ENCODE results near the gene RDH8. TPM values are rescaled to one million over a fixed set of nuclear protein-coding genes. Genes with fewer than 3 reads are reported as not detected.

Gene RDH8
- total RNA-seq, 1 experiment from 2014 or later = not detected

DNA sequence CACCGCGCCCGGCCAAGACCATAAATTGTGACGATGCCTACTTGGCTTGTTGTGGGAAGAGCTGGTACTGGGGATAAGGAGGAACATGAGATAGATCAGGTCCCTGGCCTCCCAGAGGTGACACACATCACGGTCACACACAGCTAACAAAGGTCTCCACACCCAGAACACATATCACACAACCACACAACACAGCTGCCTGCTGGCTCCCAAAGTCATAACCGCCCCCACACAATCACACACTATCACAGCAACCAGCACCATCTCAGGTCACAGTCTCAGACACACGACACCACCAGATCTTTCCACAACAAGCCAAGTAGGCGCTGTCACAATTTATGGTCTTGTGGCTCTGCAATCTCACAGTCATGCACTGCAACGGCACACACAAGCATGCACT is 8.7 kb upstream of the RDH8 start:
- CTCF ChIA-PET = no interaction called here
- H3K9me3 ChIP-seq (ENCODE audit: control insufficient read depth, insufficient read depth, low read depth, low read length) = no peaks in the 10 kb centered on the region
- H3K36me3 ChIP-seq (ENCODE audit: control insufficient read depth, insufficient read depth, low read length) = no peaks in the 10 kb centered on the region
- DNase-seq (ENCODE audit: low read depth, low spot score) (no peak), ATAC-seq (no peak)
- POLR2A ChIA-PET = no interaction called here
- H3K27me3 ChIP-seq (ENCODE audit: control insufficient read depth, insufficient read depth, low read length) = peaks cover under 1% of the 10 kb centered on the region; the same call in 1 of the 2 replicates
- intact Hi-C loops (cut with micrococcal nuclease; ENCODE audit: unreplicated experiment) (no loop called here), in situ Hi-C loops (cut with HindIII; ENCODE audit: low pct_unique_long_range_greater_than_20kb, low sequenced_read_pairs) (no loop called here)
- no peaks in the 10 kb centered on the region for H3K4me1 ChIP-seq (ENCODE audit: control insufficient read depth, insufficient read depth, low read length)
- H3K27ac ChIP-seq (ENCODE audit: low read length) = no peak overlapping the region
- no peak overlapping the region for H3K4me3 ChIP-seq (ENCODE audit: low read depth in 2 of 2, low read length in 2 of 2)
- TF ChIP-seq, protein P1, sequence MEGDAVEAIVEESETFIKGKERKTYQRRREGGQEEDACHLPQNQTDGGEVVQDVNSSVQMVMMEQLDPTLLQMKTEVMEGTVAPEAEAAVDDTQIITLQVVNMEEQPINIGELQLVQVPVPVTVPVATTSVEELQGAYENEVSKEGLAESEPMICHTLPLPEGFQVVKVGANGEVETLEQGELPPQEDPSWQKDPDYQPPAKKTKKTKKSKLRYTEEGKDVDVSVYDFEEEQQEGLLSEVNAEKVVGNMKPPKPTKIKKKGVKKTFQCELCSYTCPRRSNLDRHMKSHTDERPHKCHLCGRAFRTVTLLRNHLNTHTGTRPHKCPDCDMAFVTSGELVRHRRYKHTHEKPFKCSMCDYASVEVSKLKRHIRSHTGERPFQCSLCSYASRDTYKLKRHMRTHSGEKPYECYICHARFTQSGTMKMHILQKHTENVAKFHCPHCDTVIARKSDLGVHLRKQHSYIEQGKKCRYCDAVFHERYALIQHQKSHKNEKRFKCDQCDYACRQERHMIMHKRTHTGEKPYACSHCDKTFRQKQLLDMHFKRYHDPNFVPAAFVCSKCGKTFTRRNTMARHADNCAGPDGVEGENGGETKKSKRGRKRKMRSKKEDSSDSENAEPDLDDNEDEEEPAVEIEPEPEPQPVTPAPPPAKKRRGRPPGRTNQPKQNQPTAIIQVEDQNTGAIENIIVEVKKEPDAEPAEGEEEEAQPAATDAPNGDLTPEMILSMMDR (IDR thresholded peaks at IDR 0.05) = no peak
- TF ChIP-seq, protein P2, sequence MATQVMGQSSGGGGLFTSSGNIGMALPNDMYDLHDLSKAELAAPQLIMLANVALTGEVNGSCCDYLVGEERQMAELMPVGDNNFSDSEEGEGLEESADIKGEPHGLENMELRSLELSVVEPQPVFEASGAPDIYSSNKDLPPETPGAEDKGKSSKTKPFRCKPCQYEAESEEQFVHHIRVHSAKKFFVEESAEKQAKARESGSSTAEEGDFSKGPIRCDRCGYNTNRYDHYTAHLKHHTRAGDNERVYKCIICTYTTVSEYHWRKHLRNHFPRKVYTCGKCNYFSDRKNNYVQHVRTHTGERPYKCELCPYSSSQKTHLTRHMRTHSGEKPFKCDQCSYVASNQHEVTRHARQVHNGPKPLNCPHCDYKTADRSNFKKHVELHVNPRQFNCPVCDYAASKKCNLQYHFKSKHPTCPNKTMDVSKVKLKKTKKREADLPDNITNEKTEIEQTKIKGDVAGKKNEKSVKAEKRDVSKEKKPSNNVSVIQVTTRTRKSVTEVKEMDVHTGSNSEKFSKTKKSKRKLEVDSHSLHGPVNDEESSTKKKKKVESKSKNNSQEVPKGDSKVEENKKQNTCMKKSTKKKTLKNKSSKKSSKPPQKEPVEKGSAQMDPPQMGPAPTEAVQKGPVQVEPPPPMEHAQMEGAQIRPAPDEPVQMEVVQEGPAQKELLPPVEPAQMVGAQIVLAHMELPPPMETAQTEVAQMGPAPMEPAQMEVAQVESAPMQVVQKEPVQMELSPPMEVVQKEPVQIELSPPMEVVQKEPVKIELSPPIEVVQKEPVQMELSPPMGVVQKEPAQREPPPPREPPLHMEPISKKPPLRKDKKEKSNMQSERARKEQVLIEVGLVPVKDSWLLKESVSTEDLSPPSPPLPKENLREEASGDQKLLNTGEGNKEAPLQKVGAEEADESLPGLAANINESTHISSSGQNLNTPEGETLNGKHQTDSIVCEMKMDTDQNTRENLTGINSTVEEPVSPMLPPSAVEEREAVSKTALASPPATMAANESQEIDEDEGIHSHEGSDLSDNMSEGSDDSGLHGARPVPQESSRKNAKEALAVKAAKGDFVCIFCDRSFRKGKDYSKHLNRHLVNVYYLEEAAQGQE (IDR thresholded peaks at IDR 0.05; ENCODE audit: insufficient read depth in 1 of 2, low read depth in 2 of 2, low read length in 1 of 2) = no peak
- TF ChIP-seq POLR2AphosphoS5 (IDR thresholded peaks at IDR 0.05; ENCODE audit: low read depth, low read length) = no peak
- no TSS peak for BruUV-seq (replicated peaks)

GRCh38 chr19:10005632-10006334 is 7.5 kb upstream of the RDH8 start:
- TF ChIP-seq POLR2AphosphoS5 (IDR thresholded peaks at IDR 0.05; ENCODE audit: low read depth, low read length) (no peak), SIN3A (IDR thresholded peaks at IDR 0.05; ENCODE audit: borderline replicate concordance, insufficient read depth, low read depth, low read length) (no peak), TCF7L2 (IDR thresholded peaks at IDR 0.05; ENCODE audit: low read depth, low read length) (no peak)
- TF ChIP-seq, protein P1 (IDR thresholded peaks at IDR 0.05) = no peak
- TF ChIP-seq, protein P2 (IDR thresholded peaks at IDR 0.05; ENCODE audit: insufficient read depth in 1 of 2, low read depth in 2 of 2, low read length in 1 of 2) = no peak
- ATAC-seq (no peak), DNase-seq (ENCODE audit: low read depth, low spot score) (no peak)
- no peaks in the 10 kb centered on the region for H3K4me1 ChIP-seq (ENCODE audit: control insufficient read depth, insufficient read depth, low read length)
- no peak overlapping the region for H3K27ac ChIP-seq (ENCODE audit: low read length)
- no TSS peak for BruUV-seq (replicated peaks)
- no peaks in the 10 kb centered on the region for H3K36me3 ChIP-seq (ENCODE audit: control insufficient read depth, insufficient read depth, low read length)
- ChIA-PET CTCF (no interaction called here), POLR2A (no interaction called here)
- H3K9me3 ChIP-seq (ENCODE audit: control insufficient read depth, insufficient read depth, low read depth, low read length) = no peaks in the 10 kb centered on the region
- in situ Hi-C loops (cut with HindIII; ENCODE audit: low pct_unique_long_range_greater_than_20kb, low sequenced_read_pairs) (no loop called here), intact Hi-C loops (cut with micrococcal nuclease; ENCODE audit: unreplicated experiment) (no loop called here)
- H3K4me3 ChIP-seq (ENCODE audit: low read depth in 2 of 2, low read length in 2 of 2) = no peak overlapping the region
- peaks cover 2% of the 10 kb centered on the region; the same call in 1 of the 2 replicates for H3K27me3 ChIP-seq (ENCODE audit: control insufficient read depth, insufficient read depth, low read length)
